ENCODE measurements around the gene KLF13. TPM values are rescaled to one million over a fixed set of nuclear protein-coding genes. Genes with fewer than 3 reads are reported as not detected.
A peak's percentile ranks its signal among the peaks of the same experiment; 100 is the strongest.

The KLF13 gene
- total and polyA plus RNA-seq, 10 of the 15 experiments (the other 5 are each of a cell fraction or from before 2014, with no cell fraction given): 20.3 to 109 (median 51.4) TPM

DNA sequence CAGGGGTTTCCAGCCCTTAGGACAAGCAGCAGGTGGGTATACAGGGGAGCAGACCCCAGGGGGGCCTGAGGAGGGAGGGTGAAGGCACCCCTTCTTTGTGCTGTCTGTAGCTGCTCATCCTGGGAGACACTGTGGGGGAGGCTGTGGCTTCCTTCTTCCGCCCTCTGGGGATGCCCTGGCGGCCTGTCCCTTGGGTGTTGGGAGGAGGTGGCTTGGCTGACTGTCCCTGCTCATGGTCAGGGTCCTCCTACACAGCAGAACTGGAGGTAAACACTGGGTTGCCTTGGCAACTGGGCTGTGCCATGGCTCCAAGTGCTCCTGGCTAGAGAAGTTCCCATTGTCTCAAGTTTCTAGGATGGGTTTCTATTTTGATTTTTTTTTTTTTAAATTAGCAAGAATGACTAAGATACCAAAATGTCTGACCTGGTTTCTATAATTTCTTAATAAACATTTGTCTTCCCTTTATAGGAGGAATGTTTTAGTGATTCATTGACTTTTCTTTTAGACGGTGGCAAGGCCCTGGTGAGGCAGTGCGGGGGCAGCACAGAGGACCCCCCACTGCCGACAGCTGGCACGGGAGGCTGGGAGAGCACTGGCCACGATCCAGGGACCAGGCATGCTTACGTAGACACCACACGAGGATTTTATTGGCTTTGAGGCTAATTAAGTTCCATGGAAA lies 12.4 kb downstream of the KLF13 start (continued):
- TF ChIP-seq, protein P1, sequence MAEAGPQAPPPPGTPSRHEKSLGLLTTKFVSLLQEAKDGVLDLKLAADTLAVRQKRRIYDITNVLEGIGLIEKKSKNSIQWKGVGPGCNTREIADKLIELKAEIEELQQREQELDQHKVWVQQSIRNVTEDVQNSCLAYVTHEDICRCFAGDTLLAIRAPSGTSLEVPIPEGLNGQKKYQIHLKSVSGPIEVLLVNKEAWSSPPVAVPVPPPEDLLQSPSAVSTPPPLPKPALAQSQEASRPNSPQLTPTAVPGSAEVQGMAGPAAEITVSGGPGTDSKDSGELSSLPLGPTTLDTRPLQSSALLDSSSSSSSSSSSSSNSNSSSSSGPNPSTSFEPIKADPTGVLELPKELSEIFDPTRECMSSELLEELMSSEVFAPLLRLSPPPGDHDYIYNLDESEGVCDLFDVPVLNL (IDR thresholded peaks at IDR 0.05; ENCODE audit: low read depth, low read length): no peak
- TF ChIP-seq DPF2 (IDR thresholded peaks at IDR 0.05) (peak; percentile 91), LARP7 (IDR thresholded peaks at IDR 0.05) (peak; percentile 49; the same call in 1 of the 2 replicates), CREM (IDR thresholded peaks at IDR 0.05; ENCODE audit: low read depth) (0 out of 2 replicates have a peak, but pooled peaks have one; percentile 36), RAD21 (IDR thresholded peaks at IDR 0.05; ENCODE audit: insufficient read depth, low read depth, low read length) (no peak), TCF3 (IDR thresholded peaks at IDR 0.05; ENCODE audit: borderline replicate concordance, insufficient read depth, low read depth, low read length) (no peak), NFXL1 (IDR thresholded peaks at IDR 0.05; ENCODE audit: borderline replicate concordance) (no peak), BCL11A (IDR thresholded peaks at IDR 0.05; ENCODE audit: low read depth, low read length) (peak; percentile 61), ZNF24 (IDR thresholded peaks at IDR 0.05) (no peak), ZNF622 (IDR thresholded peaks at IDR 0.05) (no peak), SRF (IDR thresholded peaks at IDR 0.05; ENCODE audit: low read depth in 2 of 2, low read length in 2 of 2) (no peak), BACH1 (IDR thresholded peaks at IDR 0.05; ENCODE audit: borderline replicate concordance) (no peak; the same call in 1 of the 2 replicates), YBX1 (IDR thresholded peaks at IDR 0.05) (peak; percentile 76; the same call in 1 of the 2 replicates), EP300 (IDR thresholded peaks at IDR 0.05; ENCODE audit: borderline replicate concordance in 1 of 2, control insufficient read depth in 1 of 2, low read depth in 2 of 2, low read length in 2 of 2) (peak in 1 of 2 experiments; percentile 19; a peak in 2 of 4 replicates), POLR2AphosphoS5 (IDR thresholded peaks at IDR 0.05; ENCODE audit: low read length) (no peak)
- TF ChIP-seq, protein P2, sequence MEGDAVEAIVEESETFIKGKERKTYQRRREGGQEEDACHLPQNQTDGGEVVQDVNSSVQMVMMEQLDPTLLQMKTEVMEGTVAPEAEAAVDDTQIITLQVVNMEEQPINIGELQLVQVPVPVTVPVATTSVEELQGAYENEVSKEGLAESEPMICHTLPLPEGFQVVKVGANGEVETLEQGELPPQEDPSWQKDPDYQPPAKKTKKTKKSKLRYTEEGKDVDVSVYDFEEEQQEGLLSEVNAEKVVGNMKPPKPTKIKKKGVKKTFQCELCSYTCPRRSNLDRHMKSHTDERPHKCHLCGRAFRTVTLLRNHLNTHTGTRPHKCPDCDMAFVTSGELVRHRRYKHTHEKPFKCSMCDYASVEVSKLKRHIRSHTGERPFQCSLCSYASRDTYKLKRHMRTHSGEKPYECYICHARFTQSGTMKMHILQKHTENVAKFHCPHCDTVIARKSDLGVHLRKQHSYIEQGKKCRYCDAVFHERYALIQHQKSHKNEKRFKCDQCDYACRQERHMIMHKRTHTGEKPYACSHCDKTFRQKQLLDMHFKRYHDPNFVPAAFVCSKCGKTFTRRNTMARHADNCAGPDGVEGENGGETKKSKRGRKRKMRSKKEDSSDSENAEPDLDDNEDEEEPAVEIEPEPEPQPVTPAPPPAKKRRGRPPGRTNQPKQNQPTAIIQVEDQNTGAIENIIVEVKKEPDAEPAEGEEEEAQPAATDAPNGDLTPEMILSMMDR (IDR thresholded peaks at IDR 0.05 in 2 of 3, conservative IDR thresholded peaks at IDR 0.05 in 1 of 3; ENCODE audit: control insufficient read depth in 2 of 3, extremely low read depth in 1 of 3, insufficient read depth in 1 of 3, low read depth in 3 of 3, low read length in 3 of 3): no peak
- TF ChIP-seq, protein P3, sequence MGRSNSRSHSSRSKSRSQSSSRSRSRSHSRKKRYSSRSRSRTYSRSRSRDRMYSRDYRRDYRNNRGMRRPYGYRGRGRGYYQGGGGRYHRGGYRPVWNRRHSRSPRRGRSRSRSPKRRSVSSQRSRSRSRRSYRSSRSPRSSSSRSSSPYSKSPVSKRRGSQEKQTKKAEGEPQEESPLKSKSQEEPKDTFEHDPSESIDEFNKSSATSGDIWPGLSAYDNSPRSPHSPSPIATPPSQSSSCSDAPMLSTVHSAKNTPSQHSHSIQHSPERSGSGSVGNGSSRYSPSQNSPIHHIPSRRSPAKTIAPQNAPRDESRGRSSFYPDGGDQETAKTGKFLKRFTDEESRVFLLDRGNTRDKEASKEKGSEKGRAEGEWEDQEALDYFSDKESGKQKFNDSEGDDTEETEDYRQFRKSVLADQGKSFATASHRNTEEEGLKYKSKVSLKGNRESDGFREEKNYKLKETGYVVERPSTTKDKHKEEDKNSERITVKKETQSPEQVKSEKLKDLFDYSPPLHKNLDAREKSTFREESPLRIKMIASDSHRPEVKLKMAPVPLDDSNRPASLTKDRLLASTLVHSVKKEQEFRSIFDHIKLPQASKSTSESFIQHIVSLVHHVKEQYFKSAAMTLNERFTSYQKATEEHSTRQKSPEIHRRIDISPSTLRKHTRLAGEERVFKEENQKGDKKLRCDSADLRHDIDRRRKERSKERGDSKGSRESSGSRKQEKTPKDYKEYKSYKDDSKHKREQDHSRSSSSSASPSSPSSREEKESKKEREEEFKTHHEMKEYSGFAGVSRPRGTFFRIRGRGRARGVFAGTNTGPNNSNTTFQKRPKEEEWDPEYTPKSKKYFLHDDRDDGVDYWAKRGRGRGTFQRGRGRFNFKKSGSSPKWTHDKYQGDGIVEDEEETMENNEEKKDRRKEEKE (IDR thresholded peaks at IDR 0.05): no peak
- TF ChIP-seq, protein P4, sequence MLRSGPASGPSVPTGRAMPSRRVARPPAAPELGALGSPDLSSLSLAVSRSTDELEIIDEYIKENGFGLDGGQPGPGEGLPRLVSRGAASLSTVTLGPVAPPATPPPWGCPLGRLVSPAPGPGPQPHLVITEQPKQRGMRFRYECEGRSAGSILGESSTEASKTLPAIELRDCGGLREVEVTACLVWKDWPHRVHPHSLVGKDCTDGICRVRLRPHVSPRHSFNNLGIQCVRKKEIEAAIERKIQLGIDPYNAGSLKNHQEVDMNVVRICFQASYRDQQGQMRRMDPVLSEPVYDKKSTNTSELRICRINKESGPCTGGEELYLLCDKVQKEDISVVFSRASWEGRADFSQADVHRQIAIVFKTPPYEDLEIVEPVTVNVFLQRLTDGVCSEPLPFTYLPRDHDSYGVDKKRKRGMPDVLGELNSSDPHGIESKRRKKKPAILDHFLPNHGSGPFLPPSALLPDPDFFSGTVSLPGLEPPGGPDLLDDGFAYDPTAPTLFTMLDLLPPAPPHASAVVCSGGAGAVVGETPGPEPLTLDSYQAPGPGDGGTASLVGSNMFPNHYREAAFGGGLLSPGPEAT (IDR thresholded peaks at IDR 0.05; ENCODE audit: low read depth): peak; percentile 87
- TF ChIP-seq, protein P5, sequence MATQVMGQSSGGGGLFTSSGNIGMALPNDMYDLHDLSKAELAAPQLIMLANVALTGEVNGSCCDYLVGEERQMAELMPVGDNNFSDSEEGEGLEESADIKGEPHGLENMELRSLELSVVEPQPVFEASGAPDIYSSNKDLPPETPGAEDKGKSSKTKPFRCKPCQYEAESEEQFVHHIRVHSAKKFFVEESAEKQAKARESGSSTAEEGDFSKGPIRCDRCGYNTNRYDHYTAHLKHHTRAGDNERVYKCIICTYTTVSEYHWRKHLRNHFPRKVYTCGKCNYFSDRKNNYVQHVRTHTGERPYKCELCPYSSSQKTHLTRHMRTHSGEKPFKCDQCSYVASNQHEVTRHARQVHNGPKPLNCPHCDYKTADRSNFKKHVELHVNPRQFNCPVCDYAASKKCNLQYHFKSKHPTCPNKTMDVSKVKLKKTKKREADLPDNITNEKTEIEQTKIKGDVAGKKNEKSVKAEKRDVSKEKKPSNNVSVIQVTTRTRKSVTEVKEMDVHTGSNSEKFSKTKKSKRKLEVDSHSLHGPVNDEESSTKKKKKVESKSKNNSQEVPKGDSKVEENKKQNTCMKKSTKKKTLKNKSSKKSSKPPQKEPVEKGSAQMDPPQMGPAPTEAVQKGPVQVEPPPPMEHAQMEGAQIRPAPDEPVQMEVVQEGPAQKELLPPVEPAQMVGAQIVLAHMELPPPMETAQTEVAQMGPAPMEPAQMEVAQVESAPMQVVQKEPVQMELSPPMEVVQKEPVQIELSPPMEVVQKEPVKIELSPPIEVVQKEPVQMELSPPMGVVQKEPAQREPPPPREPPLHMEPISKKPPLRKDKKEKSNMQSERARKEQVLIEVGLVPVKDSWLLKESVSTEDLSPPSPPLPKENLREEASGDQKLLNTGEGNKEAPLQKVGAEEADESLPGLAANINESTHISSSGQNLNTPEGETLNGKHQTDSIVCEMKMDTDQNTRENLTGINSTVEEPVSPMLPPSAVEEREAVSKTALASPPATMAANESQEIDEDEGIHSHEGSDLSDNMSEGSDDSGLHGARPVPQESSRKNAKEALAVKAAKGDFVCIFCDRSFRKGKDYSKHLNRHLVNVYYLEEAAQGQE (IDR thresholded peaks at IDR 0.05; ENCODE audit: low read depth, low read length): no peak
